NK-92 (cell line): ENCODE measurements around the gene SLC6A18.
"Not testable (repeated sequence)": the region's sequence is repeated elsewhere in the genome, so short reads cannot be mapped to it uniquely, and the experiment has no call there.

Experiments used
- DNase-seq: peaks from one replicate; lab custom pipeline; 2025; ENCODE audit not compliant: unreplicated experiment; lab: John Stamatoyannopoulos, UW

SLC6A18 gene

DNA sequence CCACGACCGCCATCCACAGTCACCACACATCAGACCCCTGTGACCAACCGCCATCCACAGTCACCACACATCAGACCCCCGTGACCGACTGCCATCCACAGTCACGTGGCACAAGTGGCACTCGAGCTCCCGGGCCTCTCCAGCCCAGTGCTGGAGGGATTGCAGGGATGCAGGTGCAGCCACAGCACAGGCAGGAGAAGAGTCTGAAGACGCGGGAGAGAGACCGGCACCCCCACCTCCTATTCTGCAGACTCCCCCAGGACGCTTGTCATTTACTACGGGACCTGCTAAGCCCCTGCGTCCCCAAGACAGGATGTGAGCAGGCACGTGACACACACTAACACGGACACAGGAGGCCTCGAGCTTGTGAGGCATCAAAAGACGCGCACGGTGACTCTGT lies 48.6 kb downstream of the SLC6A18 start:
- no peak for DNase-seq

DNA sequence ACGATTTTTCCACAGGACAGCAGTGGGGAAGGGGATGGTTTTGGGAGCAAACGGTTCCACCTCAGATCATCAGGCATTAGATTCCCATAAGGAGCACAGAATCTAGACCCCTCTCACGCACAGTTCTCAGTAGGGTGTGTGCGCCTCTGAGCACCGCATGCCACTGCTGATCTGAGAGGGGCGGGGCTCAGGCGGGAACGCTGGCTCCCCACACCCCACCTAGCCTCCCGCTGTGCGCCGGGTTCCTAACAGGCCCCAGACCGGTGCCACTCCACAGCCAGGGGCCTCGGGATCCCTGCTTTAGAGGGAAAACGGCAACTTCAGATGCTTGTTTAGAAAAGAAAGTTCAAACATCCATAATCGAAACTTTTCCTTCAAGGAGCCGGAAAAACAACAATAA lies 49.3 kb downstream of the SLC6A18 start:
- no peak for DNase-seq

DNA sequence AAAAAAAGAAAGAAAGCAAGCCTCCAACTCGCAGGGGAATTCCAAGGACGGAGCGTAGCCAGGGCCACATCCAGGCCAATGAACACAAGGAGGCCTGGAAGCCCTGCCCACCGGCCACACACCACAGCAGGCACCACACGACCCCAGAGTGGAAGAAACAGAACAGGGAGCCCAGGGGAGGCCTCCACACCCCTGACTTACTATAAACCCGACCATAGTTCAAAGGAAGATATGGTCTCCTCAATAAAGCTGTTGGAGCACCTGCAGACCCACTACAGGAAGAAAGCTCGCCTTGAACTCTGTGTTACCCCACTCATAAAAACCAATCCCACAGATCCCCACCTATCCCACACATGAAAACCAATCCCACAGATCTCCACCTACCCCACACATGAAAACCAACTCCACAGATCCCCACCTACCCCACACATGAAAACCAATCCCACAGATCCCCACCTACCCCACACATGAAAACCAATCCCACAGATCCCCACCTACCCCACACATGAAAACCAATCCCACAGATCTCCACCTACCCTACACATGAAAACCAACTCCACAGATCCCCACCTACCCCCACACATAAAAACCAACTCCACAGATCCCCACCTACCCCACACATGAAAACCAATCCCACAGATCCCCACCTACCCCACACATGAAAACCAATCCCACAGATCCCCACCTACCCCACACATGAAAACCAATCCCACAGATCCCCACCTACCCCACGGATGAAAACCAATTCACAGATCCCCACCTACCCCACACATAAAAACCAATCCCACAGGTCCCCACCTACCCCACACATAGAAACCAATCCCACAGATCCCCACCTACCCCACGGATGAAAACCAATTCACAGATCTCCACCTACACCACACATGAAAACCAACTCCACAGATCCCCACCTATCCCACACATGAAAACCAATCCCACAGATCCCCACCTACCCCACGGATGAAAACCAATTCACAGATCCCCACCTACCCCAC lies 50.5 kb downstream of the SLC6A18 start:
- not testable (repeated sequence) for DNase-seq

DNA sequence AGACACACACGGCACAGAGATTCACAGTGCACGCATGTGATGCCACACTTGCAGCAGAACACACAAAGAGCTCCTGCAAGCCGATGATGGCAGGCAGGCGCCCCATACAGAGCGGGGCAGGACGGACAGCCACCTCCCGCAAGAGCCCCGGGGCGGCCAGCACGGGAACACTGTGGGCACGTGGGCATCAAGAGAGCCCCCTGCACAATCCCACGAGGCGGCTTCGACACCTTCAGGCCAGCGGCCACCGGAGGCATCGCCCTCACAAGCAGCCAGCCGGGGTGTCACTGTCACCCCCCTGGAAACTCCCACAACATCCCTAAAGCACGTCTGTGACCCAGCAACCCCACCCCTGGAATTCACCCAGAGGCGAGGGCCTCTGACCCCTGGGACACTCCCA lies 51.7 kb downstream of the SLC6A18 start:
- no peak for DNase-seq

DNA sequence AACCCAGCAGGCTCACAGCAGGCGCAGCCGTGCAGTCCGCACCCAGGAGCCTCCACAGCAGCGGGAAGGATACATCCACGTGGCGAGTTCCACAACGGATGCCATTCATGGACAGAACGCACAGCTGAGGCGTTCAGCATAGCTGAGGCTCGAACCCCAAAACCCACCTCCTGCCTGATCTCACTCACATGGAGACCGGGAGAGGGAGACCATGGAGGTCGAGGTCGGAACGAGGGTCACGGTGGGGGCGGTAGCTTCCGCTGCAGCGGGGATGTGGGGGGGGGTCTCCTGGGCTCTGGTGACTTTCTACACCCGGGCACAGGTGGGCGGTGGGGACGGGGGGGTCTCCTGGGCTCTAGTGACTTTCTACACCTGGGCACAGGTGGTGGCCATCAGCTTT lies 52.1 kb downstream of the SLC6A18 start:
- no peak for DNase-seq

DNA sequence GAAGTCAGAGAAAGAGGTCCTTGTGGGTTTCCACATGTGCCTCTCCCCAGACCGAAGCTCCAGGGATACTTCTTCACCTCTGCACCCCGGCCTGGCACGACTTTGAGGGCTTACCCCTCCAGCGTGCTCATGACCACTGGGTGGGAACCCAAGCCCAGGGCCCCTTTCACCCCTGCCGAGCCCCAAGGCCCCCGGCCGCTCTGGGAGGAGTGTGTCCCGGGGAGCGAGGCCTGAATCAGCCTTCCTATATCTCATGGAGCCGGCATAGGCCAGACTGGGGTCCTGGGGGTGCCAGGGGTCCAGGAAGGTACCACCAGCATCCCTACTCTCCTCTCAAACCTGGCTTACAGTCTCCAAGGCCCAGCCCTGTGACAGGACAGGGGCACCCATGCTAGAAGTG lies 52.6 kb downstream of the SLC6A18 start:
- no peak for DNase-seq

DNA sequence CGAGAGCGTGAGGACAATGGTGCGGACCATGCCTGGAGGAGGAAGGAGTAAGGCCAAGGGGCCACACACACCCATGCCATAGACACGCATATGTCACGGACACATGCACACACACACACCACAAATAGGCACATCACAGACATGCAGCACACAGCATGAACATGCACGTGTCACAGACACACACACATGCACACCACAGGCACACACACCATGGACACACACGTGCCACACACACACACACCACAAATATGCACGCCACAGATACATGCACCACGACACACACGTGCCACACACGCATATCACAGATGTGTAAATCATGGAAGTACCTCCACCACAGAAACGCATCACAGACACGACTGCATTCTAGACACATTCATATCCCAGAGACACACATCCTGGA lies 53.0 kb downstream of the SLC6A18 start:
- no peak for DNase-seq

DNA sequence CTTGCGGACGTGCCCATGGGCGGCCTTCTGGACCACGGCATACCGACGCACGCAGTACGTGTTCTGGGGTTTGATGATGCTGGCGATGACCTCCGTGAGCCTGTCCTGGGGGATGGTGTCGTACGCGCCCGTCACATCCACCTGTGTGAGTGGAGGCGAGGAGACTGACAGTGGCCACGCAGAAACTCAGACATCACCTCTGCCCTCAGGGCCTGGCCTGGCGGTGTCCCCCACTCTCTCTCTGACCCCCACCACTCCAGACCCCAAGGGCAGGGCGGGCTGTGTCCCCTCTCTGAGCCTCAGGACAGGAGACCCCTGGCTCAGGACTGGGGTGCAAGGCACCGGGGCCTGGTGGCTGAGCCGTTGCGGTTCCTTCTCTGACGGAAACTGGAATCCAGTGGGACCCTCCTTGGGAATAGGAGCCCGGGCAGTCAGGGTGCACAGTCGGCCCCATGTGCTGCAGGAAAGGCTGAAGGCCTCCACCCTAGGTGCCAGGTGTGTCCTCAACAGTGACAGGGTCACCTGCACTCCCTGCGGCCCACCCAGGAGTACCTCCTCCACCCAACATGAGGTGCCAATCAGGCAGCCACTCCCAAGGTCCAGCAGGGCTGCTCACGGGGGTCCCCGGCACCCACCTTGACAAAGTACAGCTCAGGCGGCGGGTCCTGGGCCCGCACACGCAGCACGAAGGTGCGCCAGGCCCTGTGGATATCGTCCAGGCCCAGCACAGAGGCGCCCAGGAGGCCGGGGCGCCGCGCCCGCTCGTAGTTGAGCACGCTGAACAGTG lies 53.7 kb downstream of the SLC6A18 start:
- no peak for DNase-seq

DNA sequence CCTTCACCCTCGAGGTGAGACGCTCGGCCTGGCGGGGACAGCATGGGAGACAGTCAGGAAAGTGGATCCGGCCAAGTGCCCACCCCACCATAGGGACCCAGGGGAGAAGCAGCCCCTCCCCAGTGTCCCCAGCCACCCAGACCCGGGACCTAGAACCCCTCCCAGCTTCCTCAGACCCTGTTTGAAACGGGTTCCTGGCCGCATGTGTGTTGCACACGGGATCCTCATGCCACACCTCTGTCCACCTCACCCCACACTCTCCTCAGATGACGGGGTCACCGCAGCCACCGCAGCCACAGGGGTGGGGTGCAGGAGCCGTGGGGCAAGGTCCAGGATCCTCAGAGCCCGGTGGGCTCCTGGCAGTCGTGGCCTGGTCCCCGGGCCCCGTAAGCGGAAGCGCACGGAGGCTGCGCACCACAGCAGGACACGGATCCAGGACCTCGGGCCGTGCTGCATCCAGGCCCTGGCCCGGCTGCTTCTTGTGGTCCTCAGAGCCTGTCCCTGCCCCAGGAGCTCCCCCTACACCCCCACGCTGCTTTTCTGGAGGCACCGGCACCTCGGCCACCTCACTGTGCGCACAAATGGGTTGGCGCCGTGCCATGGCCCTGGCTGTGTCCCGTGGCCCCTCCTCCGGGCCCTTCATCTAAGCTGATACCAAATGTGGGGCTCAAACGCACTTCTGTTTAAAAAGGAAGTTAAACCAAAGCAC lies 54.4 kb downstream of the SLC6A18 start:
- DNase-seq: no peak

DNA sequence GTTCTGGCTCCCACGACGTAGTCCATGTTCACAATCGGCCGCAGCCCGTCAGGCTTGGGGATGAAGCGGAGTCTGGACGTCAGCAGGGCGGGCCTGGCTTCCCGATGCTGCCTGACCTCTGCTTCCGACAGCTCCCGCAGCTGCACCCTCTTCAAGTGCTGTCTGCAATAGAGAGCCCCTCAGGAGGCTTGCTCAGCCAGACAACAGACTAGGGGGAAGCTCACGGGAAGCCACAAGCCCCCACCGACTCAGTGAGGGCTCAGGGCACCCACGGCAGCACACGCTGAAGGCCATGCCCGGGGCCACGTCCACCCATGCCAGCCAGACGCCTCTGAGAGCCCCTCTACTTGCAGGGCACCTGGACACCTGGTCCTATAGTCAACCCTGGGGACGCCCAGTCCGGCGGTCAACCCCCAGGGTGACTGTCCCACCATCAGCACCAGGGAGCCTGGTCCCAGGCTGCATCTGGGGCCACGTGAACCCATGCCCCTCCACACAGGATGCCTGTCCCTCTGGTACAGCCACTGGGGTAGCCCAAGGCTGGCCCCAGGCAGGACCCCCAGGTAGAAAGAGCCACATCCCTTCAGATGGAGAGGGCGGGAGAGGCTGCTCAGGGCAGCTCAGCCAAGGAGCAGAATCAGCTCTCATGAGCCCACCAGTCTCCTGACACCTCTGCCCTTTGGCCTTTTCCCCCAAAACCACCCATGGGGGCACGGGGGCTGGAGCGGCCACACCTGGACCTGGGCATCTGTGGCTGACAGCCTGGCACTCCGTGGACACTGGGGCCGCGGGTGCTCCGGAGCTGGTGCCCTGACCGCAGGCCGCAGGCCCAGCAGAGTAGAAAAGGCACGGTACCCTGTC lies 55.2 kb downstream of the SLC6A18 start:
- no peak for DNase-seq

DNA sequence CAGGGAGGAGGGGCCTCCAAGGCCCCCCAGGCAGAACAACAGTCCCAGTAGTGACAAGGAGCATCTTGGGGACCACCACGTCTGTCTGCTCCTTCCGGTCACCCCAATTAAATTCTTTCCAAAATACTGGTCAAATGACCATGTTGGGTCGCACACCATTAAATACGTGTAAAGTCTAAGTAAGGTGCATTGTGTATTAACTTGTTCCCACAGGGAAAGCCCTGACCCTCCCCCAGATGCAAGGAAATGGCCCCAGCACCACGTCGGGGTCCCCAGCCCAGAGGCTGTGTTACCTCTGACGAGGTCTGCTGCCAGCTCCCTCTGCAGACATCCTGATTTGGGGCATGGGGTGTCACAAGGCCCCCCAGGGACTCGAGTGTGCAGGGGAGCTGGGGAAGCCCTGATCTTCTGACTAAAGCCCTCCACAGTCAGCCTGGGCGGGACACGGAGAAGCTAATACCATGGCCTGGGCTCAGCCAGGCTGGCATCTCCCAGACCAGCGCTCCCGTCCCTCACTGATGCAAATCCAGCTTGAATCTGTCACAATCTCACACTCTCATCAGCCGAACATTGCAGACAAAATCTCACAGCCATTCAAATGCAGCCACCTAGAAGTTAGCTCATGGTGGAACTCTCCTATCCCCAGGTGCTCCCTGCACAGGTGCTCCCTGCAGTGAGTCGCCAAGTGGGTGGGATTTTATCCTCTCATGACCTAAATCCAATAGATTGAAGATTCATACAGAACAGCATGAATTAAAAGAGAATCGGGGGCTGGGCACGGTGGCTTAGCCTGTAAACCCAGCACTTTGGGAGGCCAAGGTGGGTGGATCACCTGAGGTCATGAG lies 56.1 kb downstream of the SLC6A18 start:
- no peak for DNase-seq

DNA sequence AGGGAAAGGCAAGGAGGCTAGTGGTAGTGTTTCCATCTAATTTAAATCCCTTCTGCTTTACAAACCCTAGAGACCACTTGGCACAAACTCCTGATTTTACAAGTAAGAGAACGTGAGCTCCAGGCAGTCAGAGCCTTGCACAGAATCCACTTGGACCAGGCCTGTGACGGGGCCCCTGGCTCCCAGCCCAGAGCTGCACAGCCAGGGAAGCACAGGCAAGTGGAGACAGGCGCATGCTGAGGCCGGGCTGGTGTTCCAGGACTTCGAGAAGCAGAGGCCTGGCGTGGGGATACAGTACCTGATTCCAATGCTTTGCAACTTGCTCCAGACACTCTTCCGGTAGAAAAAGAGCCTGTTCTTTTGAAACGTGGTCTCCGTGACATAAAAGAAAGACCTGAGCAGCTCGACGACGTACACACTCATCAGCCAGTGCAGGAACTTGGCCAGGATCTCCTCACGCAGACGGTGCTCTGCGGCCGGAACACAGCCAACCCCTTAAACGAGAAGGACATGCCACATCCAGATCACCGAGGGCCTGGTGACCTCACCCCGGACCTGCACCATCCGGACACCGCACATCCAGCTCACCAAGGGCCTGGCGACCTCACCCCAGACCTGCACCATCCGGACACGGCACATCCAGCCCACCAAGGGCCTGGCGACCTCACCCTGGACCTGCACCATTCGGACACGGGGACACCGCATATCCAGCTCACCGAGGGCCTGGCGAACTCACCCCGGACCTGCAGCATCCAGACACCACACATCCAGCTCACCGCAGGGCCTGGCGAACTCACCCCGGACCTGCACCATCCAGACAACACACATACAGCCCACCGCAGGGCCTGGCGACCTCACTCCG lies 57.2 kb downstream of the SLC6A18 start:
- no peak for DNase-seq

DNA sequence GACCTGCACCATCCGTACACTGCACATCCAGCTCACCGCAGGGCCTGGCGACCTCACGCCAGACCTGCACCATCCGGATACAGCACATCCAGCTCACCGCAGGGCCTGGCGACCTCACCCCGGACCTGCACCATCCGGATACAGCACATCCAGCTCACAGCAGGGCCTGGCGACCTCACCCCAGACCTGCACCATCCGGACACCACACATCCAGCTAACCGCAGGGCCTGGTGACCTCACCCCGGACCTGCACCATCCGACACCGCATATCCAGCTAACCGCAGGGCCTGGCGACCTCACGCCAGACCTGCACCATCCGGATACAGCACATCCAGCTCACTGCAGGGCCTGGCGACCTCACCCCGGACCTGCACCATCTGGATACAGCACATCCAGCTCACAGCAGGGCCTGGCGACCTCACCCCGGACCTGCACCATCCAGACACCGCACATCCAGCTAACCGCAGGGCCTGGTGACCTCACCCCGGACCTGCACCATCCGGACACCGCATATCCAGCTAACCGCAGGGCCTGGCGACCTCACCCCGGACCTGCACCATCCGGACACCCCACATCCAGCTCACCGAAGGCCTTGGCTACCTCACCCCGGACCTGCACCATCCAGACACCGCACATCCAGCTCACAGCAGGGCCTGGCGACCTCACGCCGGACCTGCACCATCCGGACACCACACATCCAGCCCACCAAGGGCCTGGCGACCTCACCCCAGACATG lies 58.0 kb downstream of the SLC6A18 start:
- DNase-seq: not testable (repeated sequence)

DNA sequence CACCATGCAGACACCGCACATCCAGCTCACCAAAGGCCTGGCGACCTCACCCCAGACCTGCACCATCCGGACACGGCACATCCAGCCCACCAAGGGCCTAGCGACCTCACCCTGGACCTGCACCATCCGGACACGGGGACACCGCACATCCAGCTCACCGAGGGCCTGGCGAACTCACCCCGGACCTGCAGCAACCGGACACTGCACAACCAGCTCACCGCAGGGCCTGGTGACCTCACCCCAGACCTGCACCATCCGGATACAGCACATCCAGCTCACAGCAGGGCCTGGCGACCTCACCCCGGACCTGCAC lies 58.5 kb downstream of the SLC6A18 start:
- DNase-seq: not testable (repeated sequence)

DNA sequence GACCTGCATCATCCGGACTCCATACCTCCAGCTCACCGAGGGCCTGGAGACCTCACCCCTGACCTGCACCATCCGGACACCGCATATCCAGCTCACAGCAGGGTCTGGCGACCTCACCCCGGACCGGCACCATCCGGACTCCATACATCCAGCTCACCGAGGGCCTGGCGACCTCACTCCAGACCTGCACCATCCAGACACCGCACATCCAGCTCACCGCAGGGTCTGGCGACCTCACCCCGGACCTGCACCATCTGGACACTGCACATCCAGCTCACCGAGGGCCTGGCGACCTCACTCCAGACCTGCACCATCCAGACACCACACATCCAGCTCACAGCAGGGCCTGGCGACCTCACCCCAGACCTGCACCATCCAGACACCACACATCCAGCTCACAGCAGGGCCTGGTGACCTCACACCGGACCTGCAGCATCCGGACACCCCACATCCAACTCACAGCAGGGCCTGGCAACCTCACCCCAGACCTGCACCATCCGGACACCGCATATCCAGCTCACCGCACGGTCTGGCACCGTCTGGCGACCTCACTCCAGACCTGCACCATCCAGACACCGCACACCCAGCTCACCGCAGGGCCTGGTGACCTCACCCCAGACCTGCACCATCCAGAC lies 59.3 kb downstream of the SLC6A18 start:
- not testable (repeated sequence) for DNase-seq

DNA sequence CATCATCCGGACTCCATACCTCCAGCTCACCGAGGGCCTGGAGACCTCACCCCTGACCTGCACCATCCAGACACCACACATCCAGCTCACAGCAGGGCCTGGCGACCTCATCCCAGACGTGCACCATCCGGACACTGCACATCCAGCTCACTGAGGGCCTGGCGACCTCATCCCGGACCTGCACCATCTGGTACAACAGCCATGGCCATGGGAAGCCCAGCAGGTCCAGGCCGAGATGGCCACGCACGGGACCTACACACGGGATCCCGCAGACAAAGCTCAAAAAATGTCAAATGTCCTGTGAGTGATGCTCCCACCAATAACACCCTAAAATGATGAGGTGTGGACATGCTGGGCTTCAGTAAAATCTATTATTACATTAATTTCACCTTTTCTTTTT lies 60.0 kb downstream of the SLC6A18 start:
- DNase-seq: no peak

DNA sequence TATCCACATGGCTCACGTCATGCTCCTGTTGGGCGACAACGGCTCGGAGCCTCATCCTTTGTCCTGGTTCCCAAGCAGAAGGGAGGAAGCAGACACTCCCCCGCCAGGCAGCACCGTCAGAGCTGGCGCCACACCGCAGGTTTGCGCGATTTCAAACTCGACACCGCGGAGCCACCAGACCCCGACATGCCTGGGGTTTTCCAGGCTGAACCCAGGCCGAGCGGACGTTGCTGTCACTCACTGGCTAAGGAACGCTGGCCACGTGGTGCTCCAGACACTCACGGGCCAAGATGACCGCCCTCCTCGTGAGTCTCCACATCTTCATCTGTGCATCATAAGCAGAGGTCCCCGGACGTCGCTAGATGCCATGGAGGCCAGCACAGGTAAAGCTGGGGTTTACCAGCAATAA lies 60.7 kb downstream of the SLC6A18 start:
- DNase-seq: no peak
